ENCODE results near the gene MRLN.

- TF ChIP-seq CTCF (IDR thresholded peaks at IDR 0.05 in 8 of 11, conservative IDR thresholded peaks at IDR 0.05 in 3 of 11): no peak
- no peak for TF ChIP-seq POLR2A (IDR thresholded peaks at IDR 0.05)
Observed at GRCh38 chr10:59792812-59793211, 39.6 kb upstream of the MRLN start.
